GM23338 (cell line): Measurements from ENCODE around the gene KRTAP4-4. TPM values are rescaled to one million over a fixed set of nuclear protein-coding genes. Genes with fewer than 3 reads are reported as not detected.

ENCODE experiments used
- ATAC-seq: fragments of 200-7000 bp; cut with Tn5 transposase; 3 replicates; pipeline ENCODE4 v1.9.1; 2020
- DNase-seq: peaks from one replicate; pipeline ENCODE4 v3.0.0-alpha.2; 2015; ENCODE audit warnings: low spot score
- H2AFZ ChIP-seq: fragments of 200-600 bp; sonication (generic); 2 replicates; pipeline ENCODE4 v1.8.0; 2016; ENCODE audit warnings: antibody characterized with exemption, mild to moderate bottlenecking, moderate library complexity
- H3F3A ChIP-seq: fragments of 200-600 bp; sonication (generic); replicated peaks from 2 replicates; pipeline ENCODE4 v1.8.0; 2017; ENCODE audit warnings: antibody characterized with exemption, mixed run types, low read depth
- H3K27ac ChIP-seq: fragments of 200-600 bp; sonication (generic); 2 replicates; pipeline ENCODE4 v1.6.1; 2016; ENCODE audit warnings: low read depth
- H3K27me3 ChIP-seq: fragments of 200-600 bp; sonication (generic); 2 replicates; pipeline ENCODE4 v1.8.0; 2016; ENCODE audit warnings: mild to moderate bottlenecking, mixed run types, moderate library complexity; ENCODE audit not compliant: insufficient read depth
- H3K36me3 ChIP-seq: fragments of 200-600 bp; sonication (generic); 2 replicates; pipeline ENCODE4 v1.8.0; 2016; ENCODE audit warnings: mild to moderate bottlenecking; ENCODE audit not compliant: insufficient read depth
- H3K4me1 ChIP-seq: fragments of 200-600 bp; sonication (generic); 2 replicates; pipeline ENCODE4 v1.8.0; 2016; ENCODE audit warnings: mild to moderate bottlenecking, moderate library complexity; ENCODE audit not compliant: insufficient read depth
- H3K4me2 ChIP-seq: fragments of 200-600 bp; sonication (generic); 2 replicates; pipeline ENCODE4 v1.7.1; 2017; ENCODE audit warnings: mixed run types
- H3K4me3 ChIP-seq: fragments of 200-600 bp; sonication (generic); 2 replicates; pipeline ENCODE4 v1.6.1; 2016; ENCODE audit warnings: mixed run types
- H3K79me2 ChIP-seq: fragments of 200-600 bp; sonication (generic); replicated peaks from 2 replicates; pipeline ENCODE4 v1.8.0; 2017; ENCODE audit warnings: mild to moderate bottlenecking; ENCODE audit not compliant: insufficient read depth
- H3K9me2 ChIP-seq: fragments of 200-600 bp; sonication (generic); 2 replicates; pipeline ENCODE4 v1.8.0; 2017; ENCODE audit not compliant: insufficient read depth
- H4K20me1 ChIP-seq: fragments of 200-600 bp; sonication (generic); replicated peaks from 2 replicates; pipeline ENCODE4 v1.8.0; 2017; ENCODE audit warnings: mild to moderate bottlenecking; ENCODE audit not compliant: insufficient read depth
- H3K27ac Mint-ChIP-seq: 2 replicates; pipeline ENCODE4 v1.8.0; 2020; ENCODE audit warnings: inconsistent platforms, mild to moderate bottlenecking, moderate library complexity, mixed read lengths
- H3K27me3 Mint-ChIP-seq: 3 replicates; pipeline ENCODE4 v1.8.0; 2022; ENCODE audit warnings: low read depth, mild to moderate bottlenecking, moderate library complexity, mixed read lengths, inconsistent platforms; ENCODE audit not compliant: insufficient read depth, poor library complexity
- H3K36me3 Mint-ChIP-seq: 3 replicates; pipeline ENCODE4 v1.8.0; 2021; ENCODE audit warnings: low read depth, mild to moderate bottlenecking, inconsistent platforms, moderate library complexity, mixed read lengths
- H3K4me1 Mint-ChIP-seq: 3 replicates; pipeline ENCODE4 v1.8.0; 2020; ENCODE audit warnings: mild to moderate bottlenecking, inconsistent platforms, mixed read lengths
- H3K4me3 Mint-ChIP-seq: 3 replicates; pipeline ENCODE4 v1.8.0; 2021; ENCODE audit warnings: moderate library complexity, mild to moderate bottlenecking, inconsistent platforms, mixed read lengths
- H3K9me3 Mint-ChIP-seq: 3 replicates; pipeline ENCODE4 v1.8.0; 2020; ENCODE audit warnings: moderate library complexity, mild to moderate bottlenecking, inconsistent platforms, mixed read lengths
- CREB1 ChIP-seq: fragments of 250-450 bp; sonication (Bioruptor Pico); IDR thresholded peaks from 2 replicates; pipeline ENCODE4 v1.5.0; 2020; ENCODE audit warnings: low read depth, mild to moderate bottlenecking, moderate library complexity
- EZH2phosphoT487 ChIP-seq: fragments of 200-600 bp; sonication (generic); IDR thresholded peaks from one replicate; pipeline ENCODE4 v1.8.1; 2018; ENCODE audit warnings: antibody characterized with exemption; ENCODE audit not compliant: unreplicated experiment
- JUNB ChIP-seq: IDR thresholded peaks from one replicate; pipeline ENCODE4 v1.6.1; 2016; ENCODE audit warnings: antibody characterized with exemption; ENCODE audit not compliant: unreplicated experiment
- NANOG ChIP-seq: IDR thresholded peaks from 2 replicates; pipeline ENCODE4 v1.6.1; 2016; ENCODE audit warnings: antibody characterized with exemption, borderline replicate concordance
- POLR2AphosphoS5 ChIP-seq: IDR thresholded peaks from 2 replicates; pipeline ENCODE4 v1.6.1; 2016; ENCODE audit warnings: antibody characterized with exemption, low read depth
- ZNF114 ChIP-seq: fragments of 250-450 bp; sonication (Bioruptor Pico); IDR thresholded peaks from 2 replicates; pipeline ENCODE4 v1.5.0; 2020; ENCODE audit warnings: mild to moderate bottlenecking, moderate library complexity
- ZNF331 ChIP-seq: fragments of 250-450 bp; sonication (Bioruptor Pico); IDR thresholded peaks from 2 replicates; pipeline ENCODE4 v1.5.0; 2020; ENCODE audit warnings: low read depth, mild to moderate bottlenecking, moderate library complexity
- polyA plus RNA-seq: library from polyadenylated mRNA; unstranded; fragments of >200 nt; fragmentation: Nextera tagmentation; extraction: Ambion mirVana; gene quantifications from 2 replicates; pipeline ENCODE4 v1.2.1, GENCODE V29; 2016
- total RNA-seq: library from RNA; depleted of rRNA; stranded (reverse); fragments of >200 nt; shearing (Covaris generic); gene quantifications from 2 replicates; pipeline ENCODE4 v1.2.3, GENCODE V29; 2014
- TF ChIP-seq, protein P1 (sequence below): fragments of 250-450 bp; sonication (Bioruptor Pico); IDR thresholded peaks from 2 replicates; pipeline ENCODE4 v1.5.0; 2020; ENCODE audit warnings: mild to moderate bottlenecking, moderate library complexity
- TF ChIP-seq, protein P2 (sequence below): IDR thresholded peaks from one replicate; pipeline ENCODE4 v1.6.1; 2018; ENCODE audit warnings: antibody characterized with exemption; ENCODE audit not compliant: unreplicated experiment

Gene KRTAP4-4
- total and polyA plus RNA-seq, 2 experiments from 2014 or later: not detected

DNA sequence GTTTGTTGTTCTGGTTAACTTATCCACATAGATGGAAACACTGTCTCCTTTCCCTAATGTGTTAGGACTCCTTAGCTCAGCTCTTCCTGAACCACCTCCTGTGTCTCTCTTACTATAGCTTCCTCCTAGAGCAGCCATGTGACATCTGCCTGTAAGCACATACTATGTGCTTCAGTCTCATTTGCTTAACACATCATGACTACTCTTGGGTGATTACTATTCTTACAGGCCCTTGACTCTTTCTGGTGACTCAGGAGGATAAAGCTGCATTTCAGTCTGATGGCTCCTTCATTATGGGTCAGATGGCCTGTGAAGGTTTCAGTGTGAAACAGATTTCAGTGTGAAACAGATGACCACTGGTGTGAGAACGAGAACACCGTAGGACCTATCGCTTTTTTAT lies 17.8 kb upstream of the KRTAP4-4 start (continued):
- TF ChIP-seq, protein P1, sequence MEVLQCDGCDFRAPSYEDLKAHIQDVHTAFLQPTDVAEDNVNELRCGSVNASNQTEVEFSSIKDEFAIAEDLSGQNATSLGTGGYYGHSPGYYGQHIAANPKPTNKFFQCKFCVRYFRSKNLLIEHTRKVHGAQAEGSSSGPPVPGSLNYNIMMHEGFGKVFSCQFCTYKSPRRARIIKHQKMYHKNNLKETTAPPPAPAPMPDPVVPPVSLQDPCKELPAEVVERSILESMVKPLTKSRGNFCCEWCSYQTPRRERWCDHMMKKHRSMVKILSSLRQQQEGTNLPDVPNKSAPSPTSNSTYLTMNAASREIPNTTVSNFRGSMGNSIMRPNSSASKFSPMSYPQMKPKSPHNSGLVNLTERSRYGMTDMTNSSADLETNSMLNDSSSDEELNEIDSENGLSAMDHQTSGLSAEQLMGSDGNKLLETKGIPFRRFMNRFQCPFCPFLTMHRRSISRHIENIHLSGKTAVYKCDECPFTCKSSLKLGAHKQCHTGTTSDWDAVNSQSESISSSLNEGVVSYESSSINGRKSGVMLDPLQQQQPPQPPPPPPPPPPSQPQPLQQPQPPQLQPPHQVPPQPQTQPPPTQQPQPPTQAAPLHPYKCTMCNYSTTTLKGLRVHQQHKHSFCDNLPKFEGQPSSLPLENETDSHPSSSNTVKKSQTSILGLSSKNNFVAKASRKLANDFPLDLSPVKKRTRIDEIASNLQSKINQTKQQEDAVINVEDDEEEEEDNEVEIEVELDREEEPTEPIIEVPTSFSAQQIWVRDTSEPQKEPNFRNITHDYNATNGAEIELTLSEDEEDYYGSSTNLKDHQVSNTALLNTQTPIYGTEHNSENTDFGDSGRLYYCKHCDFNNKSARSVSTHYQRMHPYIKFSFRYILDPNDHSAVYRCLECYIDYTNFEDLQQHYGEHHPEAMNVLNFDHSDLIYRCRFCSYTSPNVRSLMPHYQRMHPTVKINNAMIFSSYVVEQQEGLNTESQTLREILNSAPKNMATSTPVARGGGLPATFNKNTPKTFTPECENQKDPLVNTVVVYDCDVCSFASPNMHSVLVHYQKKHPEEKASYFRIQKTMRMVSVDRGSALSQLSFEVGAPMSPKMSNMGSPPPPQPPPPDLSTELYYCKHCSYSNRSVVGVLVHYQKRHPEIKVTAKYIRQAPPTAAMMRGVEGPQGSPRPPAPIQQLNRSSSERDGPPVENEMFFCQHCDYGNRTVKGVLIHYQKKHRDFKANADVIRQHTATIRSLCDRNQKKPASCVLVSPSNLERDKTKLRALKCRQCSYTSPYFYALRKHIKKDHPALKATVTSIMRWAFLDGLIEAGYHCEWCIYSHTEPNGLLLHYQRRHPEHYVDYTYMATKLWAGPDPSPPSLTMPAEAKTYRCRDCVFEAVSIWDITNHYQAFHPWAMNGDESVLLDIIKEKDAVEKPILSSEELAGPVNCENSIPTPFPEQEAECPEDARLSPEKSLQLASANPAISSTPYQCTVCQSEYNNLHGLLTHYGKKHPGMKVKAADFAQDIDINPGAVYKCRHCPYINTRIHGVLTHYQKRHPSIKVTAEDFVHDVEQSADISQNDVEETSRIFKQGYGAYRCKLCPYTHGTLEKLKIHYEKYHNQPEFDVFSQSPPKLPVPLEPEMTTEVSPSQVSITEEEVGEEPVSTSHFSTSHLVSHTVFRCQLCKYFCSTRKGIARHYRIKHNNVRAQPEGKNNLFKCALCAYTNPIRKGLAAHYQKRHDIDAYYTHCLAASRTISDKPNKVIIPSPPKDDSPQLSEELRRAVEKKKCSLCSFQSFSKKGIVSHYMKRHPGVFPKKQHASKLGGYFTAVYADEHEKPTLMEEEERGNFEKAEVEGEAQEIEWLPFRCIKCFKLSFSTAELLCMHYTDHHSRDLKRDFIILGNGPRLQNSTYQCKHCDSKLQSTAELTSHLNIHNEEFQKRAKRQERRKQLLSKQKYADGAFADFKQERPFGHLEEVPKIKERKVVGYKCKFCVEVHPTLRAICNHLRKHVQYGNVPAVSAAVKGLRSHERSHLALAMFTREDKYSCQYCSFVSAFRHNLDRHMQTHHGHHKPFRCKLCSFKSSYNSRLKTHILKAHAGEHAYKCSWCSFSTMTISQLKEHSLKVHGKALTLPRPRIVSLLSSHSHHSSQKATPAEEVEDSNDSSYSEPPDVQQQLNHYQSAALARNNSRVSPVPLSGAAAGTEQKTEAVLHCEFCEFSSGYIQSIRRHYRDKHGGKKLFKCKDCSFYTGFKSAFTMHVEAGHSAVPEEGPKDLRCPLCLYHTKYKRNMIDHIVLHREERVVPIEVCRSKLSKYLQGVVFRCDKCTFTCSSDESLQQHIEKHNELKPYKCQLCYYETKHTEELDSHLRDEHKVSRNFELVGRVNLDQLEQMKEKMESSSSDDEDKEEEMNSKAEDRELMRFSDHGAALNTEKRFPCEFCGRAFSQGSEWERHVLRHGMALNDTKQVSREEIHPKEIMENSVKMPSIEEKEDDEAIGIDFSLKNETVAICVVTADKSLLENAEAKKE: no peak
- TF ChIP-seq, protein P2, sequence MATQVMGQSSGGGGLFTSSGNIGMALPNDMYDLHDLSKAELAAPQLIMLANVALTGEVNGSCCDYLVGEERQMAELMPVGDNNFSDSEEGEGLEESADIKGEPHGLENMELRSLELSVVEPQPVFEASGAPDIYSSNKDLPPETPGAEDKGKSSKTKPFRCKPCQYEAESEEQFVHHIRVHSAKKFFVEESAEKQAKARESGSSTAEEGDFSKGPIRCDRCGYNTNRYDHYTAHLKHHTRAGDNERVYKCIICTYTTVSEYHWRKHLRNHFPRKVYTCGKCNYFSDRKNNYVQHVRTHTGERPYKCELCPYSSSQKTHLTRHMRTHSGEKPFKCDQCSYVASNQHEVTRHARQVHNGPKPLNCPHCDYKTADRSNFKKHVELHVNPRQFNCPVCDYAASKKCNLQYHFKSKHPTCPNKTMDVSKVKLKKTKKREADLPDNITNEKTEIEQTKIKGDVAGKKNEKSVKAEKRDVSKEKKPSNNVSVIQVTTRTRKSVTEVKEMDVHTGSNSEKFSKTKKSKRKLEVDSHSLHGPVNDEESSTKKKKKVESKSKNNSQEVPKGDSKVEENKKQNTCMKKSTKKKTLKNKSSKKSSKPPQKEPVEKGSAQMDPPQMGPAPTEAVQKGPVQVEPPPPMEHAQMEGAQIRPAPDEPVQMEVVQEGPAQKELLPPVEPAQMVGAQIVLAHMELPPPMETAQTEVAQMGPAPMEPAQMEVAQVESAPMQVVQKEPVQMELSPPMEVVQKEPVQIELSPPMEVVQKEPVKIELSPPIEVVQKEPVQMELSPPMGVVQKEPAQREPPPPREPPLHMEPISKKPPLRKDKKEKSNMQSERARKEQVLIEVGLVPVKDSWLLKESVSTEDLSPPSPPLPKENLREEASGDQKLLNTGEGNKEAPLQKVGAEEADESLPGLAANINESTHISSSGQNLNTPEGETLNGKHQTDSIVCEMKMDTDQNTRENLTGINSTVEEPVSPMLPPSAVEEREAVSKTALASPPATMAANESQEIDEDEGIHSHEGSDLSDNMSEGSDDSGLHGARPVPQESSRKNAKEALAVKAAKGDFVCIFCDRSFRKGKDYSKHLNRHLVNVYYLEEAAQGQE: no peak
- no peak for TF ChIP-seq EZH2phosphoT487
- no peak for TF ChIP-seq ZNF331
- no peak for TF ChIP-seq POLR2AphosphoS5

GRCh38 chr17:41177727-41178271 lies 17.3 kb upstream of the KRTAP4-4 start, which contains the start of gene KRTAP4-2:
KRTAP4-2 (minus strand) TSS chr17:41178221; CDS start chr17:41178164, 57 bp downstream.
- no peak within 1 kb of the TSS for H3K4me3 ChIP-seq
- no peak within 1 kb of the TSS for H3K27ac ChIP-seq
- no peaks in the 10 kb centered on the region; the same call in 1 of the 2 replicates for H4K20me1 ChIP-seq
- Mint-ChIP-seq H3K27ac (no peak within 1 kb of the TSS), H3K9me3 (no peaks in the 10 kb centered on the region), H3K4me1 (no peaks in the 10 kb centered on the region), H3K36me3 (no peaks in the 10 kb centered on the region), H3K4me3 (no peak within 1 kb of the TSS), H3K27me3 (peaks cover 5% of the 10 kb centered on the region)
- DNase-seq: no peak
- no peaks in the 10 kb centered on the region for H3K9me2 ChIP-seq
- no peaks in the 10 kb centered on the region for H3K36me3 ChIP-seq
- no peaks in the 10 kb centered on the region for H3K4me1 ChIP-seq
- no peak within 1 kb of the TSS for H3K4me2 ChIP-seq
- H3K27me3 ChIP-seq: no peaks in the 10 kb centered on the region
- H3F3A ChIP-seq: no peaks in the 10 kb centered on the region
- no peaks in the 10 kb centered on the region for H3K79me2 ChIP-seq
- no peak for ATAC-seq
- H2AFZ ChIP-seq: no peak within 1 kb of the TSS
- no peak for TF ChIP-seq CREB1 (CRISPR knock-in tag)
- TF ChIP-seq NANOG: no peak
- no peak for TF ChIP-seq JUNB
- TF ChIP-seq ZNF114: no peak
